ENCODE results near the gene WNT16.

Gene WNT16

GRCh38 chr7:121372376-121373010 lies 43.7 kb downstream of the WNT16 start:
- in situ Hi-C loops (cut with MboI; ENCODE audit: low pct_unique_long_range_greater_than_20kb, low sequenced_read_pairs, unreplicated experiment): loop anchor here (10.0 to 25.0 kb wide), 2 partner anchors 172 to 615 kb away; no protein-coding TSS in a partner anchor
- TF ChIP-seq CTCF (IDR thresholded peaks at IDR 0.05; ENCODE audit: extremely low read depth, insufficient read depth, missing control alignments): no peak
- DNase-seq (ENCODE audit: low spot score): peak; percentile 42

DNA sequence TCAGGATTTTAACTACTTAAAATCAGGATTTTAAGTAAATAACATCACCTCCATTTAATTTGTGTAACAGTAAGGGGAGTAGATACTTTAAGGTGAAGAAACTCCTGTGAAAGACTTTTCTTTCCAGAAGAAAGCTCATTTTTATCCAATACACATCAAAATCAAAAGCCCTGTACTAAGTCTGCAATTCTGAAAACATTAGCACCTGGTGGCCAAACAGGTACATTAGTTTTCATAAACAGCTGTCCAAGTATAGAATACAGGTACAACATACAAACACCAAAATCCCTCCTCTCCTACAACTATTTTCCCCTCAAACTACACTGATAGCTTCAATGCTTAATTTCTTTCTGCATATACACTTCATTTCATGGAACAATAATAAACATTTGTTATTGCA lies 44.4 kb downstream of the WNT16 start:
- TF ChIP-seq CTCF (IDR thresholded peaks at IDR 0.05; ENCODE audit: extremely low read depth, insufficient read depth, missing control alignments): no peak
- no peak for DNase-seq (ENCODE audit: low spot score)
- in situ Hi-C loops (cut with MboI; ENCODE audit: low pct_unique_long_range_greater_than_20kb, low sequenced_read_pairs, unreplicated experiment): loop anchor here (10.0 to 25.0 kb wide), 2 partner anchors 172 to 614 kb away; no protein-coding TSS in a partner anchor

GRCh38 chr7:121376979-121377378 lies 48.2 kb downstream of the WNT16 start:
- in situ Hi-C loops (cut with MboI; ENCODE audit: low pct_unique_long_range_greater_than_20kb, low sequenced_read_pairs, unreplicated experiment): loop anchor here (10.0 kb wide), 1 partner anchor 168 kb away; no protein-coding TSS in a partner anchor
- no peak for TF ChIP-seq CTCF (IDR thresholded peaks at IDR 0.05; ENCODE audit: extremely low read depth, insufficient read depth, missing control alignments)
- no peak for DNase-seq (ENCODE audit: low spot score)

- in situ Hi-C loops (cut with MboI; ENCODE audit: low pct_unique_long_range_greater_than_20kb, low sequenced_read_pairs, unreplicated experiment): loop anchor here (10.0 kb wide), 1 partner anchor 165 kb away; no protein-coding TSS in a partner anchor
- DNase-seq (ENCODE audit: low spot score): no peak
Observed at GRCh38 chr7:121379930-121380329, 51.1 kb downstream of the WNT16 start.

DNA sequence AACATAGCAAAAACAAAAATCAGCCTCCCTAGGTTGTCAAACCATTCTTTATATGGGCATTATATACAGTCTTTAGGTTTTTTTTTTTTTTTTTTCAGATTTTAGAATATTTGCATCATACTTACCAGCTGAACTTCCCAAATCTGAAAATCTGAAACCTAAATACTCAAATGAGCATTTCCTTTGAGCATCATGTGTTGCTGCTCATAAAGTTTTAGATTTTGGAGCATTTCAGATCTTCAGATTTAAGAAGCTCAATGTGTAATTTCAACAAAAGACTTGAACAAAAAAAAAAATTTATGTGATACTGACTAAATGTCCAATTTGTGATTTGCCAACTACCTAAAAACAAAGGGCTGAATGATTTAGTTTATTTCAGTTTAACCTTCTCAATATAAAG lies 53.7 kb downstream of the WNT16 start:
- no peak for TF ChIP-seq CTCF (IDR thresholded peaks at IDR 0.05; ENCODE audit: extremely low read depth, insufficient read depth, missing control alignments)
- no peak for DNase-seq (ENCODE audit: low spot score)
- in situ Hi-C loops (cut with MboI; ENCODE audit: low pct_unique_long_range_greater_than_20kb, low sequenced_read_pairs, unreplicated experiment): no loop called here

More at GRCh38 chr7:121379930-121380329, 51.1 kb downstream of the WNT16 start:
- TF ChIP-seq CTCF (IDR thresholded peaks at IDR 0.05; ENCODE audit: extremely low read depth, insufficient read depth, missing control alignments): no peak

DNA sequence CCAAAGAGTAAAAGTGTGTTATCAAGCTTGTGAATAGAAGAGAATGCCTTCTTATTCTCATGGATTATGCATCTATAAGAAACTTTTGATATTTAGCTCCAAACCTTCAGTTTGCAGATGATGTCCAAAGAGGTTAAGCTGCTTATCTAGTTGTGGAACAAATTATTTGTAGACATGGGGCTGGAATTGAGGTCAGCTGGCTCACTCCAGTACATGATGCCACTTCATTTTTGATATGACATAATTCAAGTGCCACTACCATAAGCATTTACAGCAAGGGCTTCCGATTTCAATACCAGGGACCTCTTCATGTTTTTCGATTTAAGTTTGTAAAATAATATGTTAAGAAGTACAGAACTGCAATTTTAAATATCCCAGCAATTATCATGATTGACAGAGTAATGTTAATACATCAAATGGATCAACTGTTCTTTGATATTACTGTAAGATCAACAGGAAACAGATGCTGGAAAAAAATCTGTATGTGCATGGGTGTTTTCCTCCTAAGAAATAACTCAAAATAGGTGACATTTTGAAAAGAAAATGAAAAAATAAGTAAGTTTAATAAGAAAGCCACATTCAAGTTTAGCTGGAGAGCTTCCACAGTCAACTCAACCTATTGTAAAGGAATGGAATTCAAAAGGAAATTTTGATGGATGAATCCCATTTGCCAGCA lies 54.6 kb downstream of the WNT16 start:
- no peak for TF ChIP-seq CTCF (IDR thresholded peaks at IDR 0.05; ENCODE audit: extremely low read depth, insufficient read depth, missing control alignments)
- in situ Hi-C loops (cut with MboI; ENCODE audit: low pct_unique_long_range_greater_than_20kb, low sequenced_read_pairs, unreplicated experiment): no loop called here
- DNase-seq (ENCODE audit: low spot score): no peak
